H9 (cell line): ENCODE results near the gene RNF141. TPM values are rescaled to one million over a fixed set of nuclear protein-coding genes. Genes with fewer than 3 reads are reported as not detected.

Experiments
- DNase-seq: peaks from one replicate; pipeline ENCODE4 v3.0.0-alpha.2; 2017
- H2AFZ ChIP-seq: one replicate; pipeline ENCODE4 v1.6.1; 2013; ENCODE audit warnings: mild to moderate bottlenecking, low read length, control low read depth, moderate library complexity
- H2AK5ac ChIP-seq: 2 replicates; pipeline ENCODE4 v1.6.1; 2013; ENCODE audit warnings: low read length, control low read depth, mixed read lengths; ENCODE audit not compliant: insufficient read length
- H2BK120ac ChIP-seq: one replicate; pipeline ENCODE4 v1.6.1; 2013; ENCODE audit warnings: low read depth, mild to moderate bottlenecking, low read length, control low read depth, inconsistent platforms; ENCODE audit not compliant: poor library complexity, severe bottlenecking
- H2BK12ac ChIP-seq: 2 replicates; pipeline ENCODE4 v1.6.1; 2013; ENCODE audit warnings: low read length, control low read depth, mixed read lengths, low read depth; ENCODE audit not compliant: insufficient read length
- H2BK15ac ChIP-seq: 2 replicates; pipeline ENCODE4 v1.6.1; 2013; ENCODE audit warnings: low read depth, low read length, control low read depth
- H2BK20ac ChIP-seq: one replicate; pipeline ENCODE4 v1.6.1; 2013; ENCODE audit warnings: low read depth, mild to moderate bottlenecking, low read length, control low read depth, inconsistent platforms; ENCODE audit not compliant: poor library complexity, severe bottlenecking
- H2BK5ac ChIP-seq: 2 replicates; pipeline ENCODE4 v1.6.1; 2013; ENCODE audit warnings: low read length, control low read depth, mixed read lengths; ENCODE audit not compliant: insufficient read length
- H3K14ac ChIP-seq: 2 replicates; pipeline ENCODE4 v1.6.1; 2013; ENCODE audit warnings: low read length, control low read depth; ENCODE audit not compliant: insufficient read depth
- H3K18ac ChIP-seq: 2 replicates; pipeline ENCODE4 v1.6.1; 2013; ENCODE audit warnings: low read depth, mild to moderate bottlenecking, mixed read lengths, low read length, control low read depth; ENCODE audit not compliant: insufficient read length
- H3K23ac ChIP-seq: 2 replicates; pipeline ENCODE4 v1.6.1; 2013; ENCODE audit warnings: low read length, control low read depth, mixed read lengths, low read depth; ENCODE audit not compliant: insufficient read length
- H3K23me2 ChIP-seq: 2 replicates; pipeline ENCODE4 v1.6.1; 2013; ENCODE audit warnings: low read depth, mild to moderate bottlenecking, mixed read lengths, low read length, control low read depth; ENCODE audit not compliant: insufficient read length, poor library complexity, severe bottlenecking
- H3K27ac ChIP-seq: 2 replicates; pipeline ENCODE4 v1.5.1; 2013; ENCODE audit warnings: low read length, control low read depth, mixed read lengths, low read depth; ENCODE audit not compliant: insufficient read length
- H3K27me3 ChIP-seq: 2 replicates; pipeline ENCODE4 v1.6.1; 2013; ENCODE audit warnings: low read length, control low read depth, inconsistent platforms; ENCODE audit not compliant: insufficient read depth
- H3K4ac ChIP-seq: 2 replicates; pipeline ENCODE4 v1.6.1; 2013; ENCODE audit warnings: low read depth, mild to moderate bottlenecking, control low read depth, inconsistent platforms, low read length, moderate library complexity
- H3K4me1 ChIP-seq: 2 replicates; pipeline ENCODE4 v1.6.1; 2013; ENCODE audit warnings: low read length, control low read depth, inconsistent platforms; ENCODE audit not compliant: insufficient read depth
- H3K4me2 ChIP-seq: 2 replicates; pipeline ENCODE4 v1.6.1; 2013; ENCODE audit warnings: low read length, control low read depth, mixed read lengths; ENCODE audit not compliant: insufficient read length, insufficient read depth
- H3K56ac ChIP-seq: 2 replicates; pipeline ENCODE4 v1.6.1; 2013; ENCODE audit warnings: low read depth, mild to moderate bottlenecking, mixed read lengths, low read length, control low read depth; ENCODE audit not compliant: insufficient read length
- H3K79me1 ChIP-seq: 2 replicates; pipeline ENCODE4 v1.6.1; 2013; ENCODE audit warnings: low read depth, mild to moderate bottlenecking, moderate library complexity, low read length, control low read depth, inconsistent platforms; ENCODE audit not compliant: insufficient read depth, poor library complexity, severe bottlenecking
- H3K79me2 ChIP-seq: 2 replicates; pipeline ENCODE4 v1.6.1; 2013; ENCODE audit warnings: low read length, control low read depth, inconsistent platforms; ENCODE audit not compliant: insufficient read depth
- H3K9ac ChIP-seq: 2 replicates; pipeline ENCODE4 v1.6.1; 2013; ENCODE audit warnings: low read length, control low read depth, mixed read lengths; ENCODE audit not compliant: insufficient read length; ENCODE audit errors: extremely low read depth
- H3K9me3 ChIP-seq: one replicate; pipeline ENCODE4 v1.6.1; 2013; ENCODE audit warnings: low read depth, low read length, inconsistent platforms; ENCODE audit not compliant: control insufficient read depth
- H3T11ph ChIP-seq: one replicate; pipeline ENCODE4 v1.6.1; 2013; ENCODE audit warnings: mild to moderate bottlenecking, low read length, control low read depth, inconsistent platforms
- H4K20me1 ChIP-seq: one replicate; pipeline ENCODE4 v1.6.1; 2013; ENCODE audit not compliant: control insufficient read depth, insufficient read length, insufficient read depth
- H4K5ac ChIP-seq: 2 replicates; pipeline ENCODE4 v1.6.1; 2013; ENCODE audit warnings: low read depth, mild to moderate bottlenecking, mixed read lengths, low read length, control low read depth; ENCODE audit not compliant: insufficient read length
- H4K8ac ChIP-seq: replicated peaks from 2 replicates; pipeline ENCODE4 v1.6.1; 2013; ENCODE audit warnings: low read length, control low read depth, mixed read lengths, low read depth; ENCODE audit not compliant: insufficient read length
- H4K91ac ChIP-seq: 2 replicates; pipeline ENCODE4 v1.6.1; 2013; ENCODE audit warnings: low read depth, mild to moderate bottlenecking, moderate library complexity, mixed read lengths, low read length, control low read depth; ENCODE audit not compliant: insufficient read length
- H3K27ac Mint-ChIP-seq, 3 experiments: 2 replicates in 2 of 3; 3 replicates in 1 of 3; pipeline ENCODE4 v1.8.0; 2020 to 2021; ENCODE audit warnings: mixed read lengths in 3 of 3, mild to moderate bottlenecking in 1 of 3, moderate library complexity in 1 of 3
- H3K27me3 Mint-ChIP-seq: 2 replicates; pipeline ENCODE4 v1.8.0; 2021; ENCODE audit warnings: low read depth, mild to moderate bottlenecking, moderate library complexity, mixed read lengths
- H3K36me3 Mint-ChIP-seq, 3 experiments: 2 replicates in 2 of 3; 3 replicates in 1 of 3; pipeline ENCODE4 v1.8.0; 2020 to 2021; ENCODE audit warnings: low read depth in 3 of 3, mixed read lengths in 3 of 3; ENCODE audit not compliant: insufficient read depth in 1 of 3
- H3K4me1 Mint-ChIP-seq, 2 experiments: 2 replicates each; pipeline ENCODE4 v1.8.0; 2020; ENCODE audit warnings: mixed read lengths in 2 of 2
- H3K4me3 Mint-ChIP-seq, 2 experiments: 2 replicates in 1 of 2; 3 replicates in 1 of 2; pipeline ENCODE4 v1.8.0; 2020 to 2021; ENCODE audit warnings: mild to moderate bottlenecking in 2 of 2, mixed read lengths in 2 of 2, moderate library complexity in 1 of 2
- H3K9me3 Mint-ChIP-seq, 2 experiments: 2 replicates in 1 of 2; 3 replicates in 1 of 2; pipeline ENCODE4 v1.8.0; 2020; ENCODE audit warnings: mild to moderate bottlenecking in 2 of 2, mixed read lengths in 2 of 2, moderate library complexity in 1 of 2
- WGBS: extraction: QIAGEN DNeasy Blood & Tissue Kit; methylation state at CpG from one replicate; pipeline ENCODE4 v1.1.7; 2013; ENCODE audit warnings: missing lambda C conversion rate, low lambda C conversion rate, mixed read lengths; ENCODE audit not compliant: insufficient read length; ENCODE audit errors: extremely low coverage; 5-methylcytosine and 5-hydroxymethylcytosine counted together
- total RNA-seq: library from RNA; stranded (reverse); gene quantifications from 2 replicates; pipeline ENCODE4 v1.2.1, GENCODE V29; 2021
- TF ChIP-seq, protein P1 (sequence below): fragments of 200-600 bp; sonication (generic); conservative IDR thresholded peaks from 3 replicates; pipeline ENCODE4 v1.8.0; 2021; ENCODE audit warnings: antibody characterized with exemption, mild to moderate bottlenecking

The RNF141 gene
- total RNA-seq, 1 experiment from 2014 or later: 24.7 TPM

DNA sequence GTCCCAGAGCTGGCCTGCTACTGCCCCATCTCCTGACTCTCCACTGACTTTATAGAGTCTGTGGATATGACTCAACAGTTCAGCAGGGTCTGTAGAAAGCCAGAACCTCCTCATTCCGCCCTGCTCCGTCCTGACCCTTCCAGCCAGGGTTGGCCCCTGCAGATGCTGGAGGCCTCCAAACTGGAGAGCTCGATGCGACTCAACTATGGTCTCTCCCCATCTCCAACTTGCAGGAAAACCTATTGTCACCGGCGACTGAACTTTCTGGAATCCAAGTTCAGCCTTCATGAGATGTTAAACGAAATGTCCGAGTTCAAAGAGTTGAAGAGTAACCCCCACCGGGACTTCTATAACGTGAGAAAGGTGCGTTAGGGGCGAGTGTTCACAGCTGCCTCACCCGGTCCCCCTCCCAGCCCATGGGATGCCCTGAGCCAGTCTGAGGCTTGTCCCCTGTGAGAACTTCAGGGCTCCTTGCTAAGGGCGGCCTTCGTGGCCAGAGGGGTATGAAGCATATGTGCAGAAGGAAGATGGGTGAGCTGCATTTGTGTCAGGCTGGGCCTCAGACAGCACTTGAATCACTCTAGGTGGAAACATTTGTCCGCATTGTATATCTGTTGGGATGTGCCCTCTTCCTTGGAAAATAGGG lies 53.9 kb downstream of the RNF141 start:
- no peak overlapping the region for H2BK5ac ChIP-seq
- no peaks in the 10 kb centered on the region for H3K79me1 ChIP-seq
- no peak overlapping the region for H3K4me2 ChIP-seq
- no peaks in the 10 kb centered on the region for H3K27me3 ChIP-seq
- no peak overlapping the region for H2AFZ ChIP-seq
- H2BK120ac ChIP-seq: no peak overlapping the region
- no peak overlapping the region for H2BK15ac ChIP-seq
- no peak overlapping the region for H3T11ph ChIP-seq
- H2AK5ac ChIP-seq: no peak overlapping the region
- Mint-ChIP-seq H3K9me3 (no peaks in the 10 kb centered on the region), H3K27ac (no peak overlapping the region; a peak in 1 of 7 replicates), H3K36me3 (no peaks in the 10 kb centered on the region; a peak in 1 of 7 replicates), H3K27me3 (no peaks in the 10 kb centered on the region), H3K4me1 (peaks cover 11 to 16% of the 10 kb centered on the region in 2 experiments), H3K4me3 (no peak overlapping the region)
- H4K91ac ChIP-seq: no peak overlapping the region
- H2BK20ac ChIP-seq: no peak overlapping the region
- H3K9ac ChIP-seq: no peak overlapping the region
- no peak overlapping the region for H3K4ac ChIP-seq
- H4K5ac ChIP-seq: no peak overlapping the region
- no CpG with 5 or more reads among the region's 16 CpGs for WGBS
- no peak overlapping the region for H3K56ac ChIP-seq
- H3K18ac ChIP-seq: no peak overlapping the region
- no peaks in the 10 kb centered on the region for H3K9me3 ChIP-seq
- DNase-seq: peak; percentile 11
- H2BK12ac ChIP-seq: no peak overlapping the region
- H4K20me1 ChIP-seq: no peaks in the 10 kb centered on the region
- TF ChIP-seq, protein P1, sequence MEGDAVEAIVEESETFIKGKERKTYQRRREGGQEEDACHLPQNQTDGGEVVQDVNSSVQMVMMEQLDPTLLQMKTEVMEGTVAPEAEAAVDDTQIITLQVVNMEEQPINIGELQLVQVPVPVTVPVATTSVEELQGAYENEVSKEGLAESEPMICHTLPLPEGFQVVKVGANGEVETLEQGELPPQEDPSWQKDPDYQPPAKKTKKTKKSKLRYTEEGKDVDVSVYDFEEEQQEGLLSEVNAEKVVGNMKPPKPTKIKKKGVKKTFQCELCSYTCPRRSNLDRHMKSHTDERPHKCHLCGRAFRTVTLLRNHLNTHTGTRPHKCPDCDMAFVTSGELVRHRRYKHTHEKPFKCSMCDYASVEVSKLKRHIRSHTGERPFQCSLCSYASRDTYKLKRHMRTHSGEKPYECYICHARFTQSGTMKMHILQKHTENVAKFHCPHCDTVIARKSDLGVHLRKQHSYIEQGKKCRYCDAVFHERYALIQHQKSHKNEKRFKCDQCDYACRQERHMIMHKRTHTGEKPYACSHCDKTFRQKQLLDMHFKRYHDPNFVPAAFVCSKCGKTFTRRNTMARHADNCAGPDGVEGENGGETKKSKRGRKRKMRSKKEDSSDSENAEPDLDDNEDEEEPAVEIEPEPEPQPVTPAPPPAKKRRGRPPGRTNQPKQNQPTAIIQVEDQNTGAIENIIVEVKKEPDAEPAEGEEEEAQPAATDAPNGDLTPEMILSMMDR: no peak
- H3K79me2 ChIP-seq: no peaks in the 10 kb centered on the region
- no peak overlapping the region for H3K14ac ChIP-seq
- H3K4me1 ChIP-seq: peaks cover 3% of the 10 kb centered on the region; the same call in 1 of the 2 replicates
- H3K23ac ChIP-seq: no peak overlapping the region
- no peak overlapping the region for H3K27ac ChIP-seq
- H4K8ac ChIP-seq: no peak overlapping the region
- H3K23me2 ChIP-seq: no peaks in the 10 kb centered on the region
